Measurements from ENCODE around the gene CNTN1.

- TF ChIP-seq TAF1 (IDR thresholded peaks at IDR 0.05; ENCODE audit: borderline replicate concordance, low read depth, low read length) (no peak), POLR2A (IDR thresholded peaks at IDR 0.05; ENCODE audit: low read depth, low read length) (no peak)
These were observed 100.7 kb downstream of the CNTN1 start for GRCh38 chr12:40792792-40793386.
